PC-3 (cell line): ENCODE data around the gene CMAS. TPM values are rescaled to one million over a fixed set of nuclear protein-coding genes. Genes with fewer than 3 reads are reported as not detected.
A peak's percentile ranks its signal among the peaks of the same experiment; 100 is the strongest.

Experiments
- ATAC-seq: fragments of 200-7000 bp; cut with Tn5 transposase; 2 replicates; pipeline ENCODE4 v1.9.1; 2020; ENCODE audit warnings: mild to moderate bottlenecking, moderate library complexity
- BruUV-seq: library from RNA; stranded (reverse); fragments of 400-500 nt; replicated peaks from 2 replicates; lab custom pipeline; 2021; lab: Mats Ljungman, UMichigan
- CTCF ChIA-PET: fragments of 300-600 bp; sonication (Branson Sonifier 250); formaldehyde crosslinking; loops from one replicate; lab custom pipeline; 2022; ENCODE audit warnings: antibody characterized with exemption; lab: Charles Lee
- POLR2A ChIA-PET: fragments of 300-600 bp; sonication (Branson Sonifier 250); formaldehyde crosslinking; loops from one replicate; lab custom pipeline; 2022; ENCODE audit warnings: antibody characterized with exemption; ENCODE audit not compliant: unreplicated experiment; lab: Charles Lee
- DNase-seq: peaks from one replicate; pipeline ENCODE4 v3.0.0-alpha.2; 2015
- H2AFZ ChIP-seq: fragments of 300-600 bp; sonication (generic); 2 replicates; pipeline ENCODE4 v1.6.0; 2016; ENCODE audit warnings: antibody characterized with exemption, low read length
- H3F3A ChIP-seq: fragments of 300-600 bp; sonication (generic); one replicate; pipeline ENCODE4 v1.6.0; 2017; ENCODE audit warnings: antibody characterized with exemption, low read length, control low read depth, mild to moderate bottlenecking; ENCODE audit not compliant: unreplicated experiment
- H3K27ac ChIP-seq: fragments of 300-600 bp; sonication (generic); 2 replicates; pipeline ENCODE4 v1.5.1; 2016; ENCODE audit warnings: mild to moderate bottlenecking, low read length
- H3K27me3 ChIP-seq: fragments of 300-600 bp; sonication (generic); 2 replicates; pipeline ENCODE4 v1.6.1; 2016; ENCODE audit warnings: low read length, mixed read lengths
- H3K36me3 ChIP-seq: fragments of 300-600 bp; sonication (generic); 2 replicates; pipeline ENCODE4 v1.6.1; 2016; ENCODE audit warnings: low read depth, mixed run types, low read length, mixed read lengths
- H3K4me1 ChIP-seq: fragments of 300-600 bp; sonication (generic); 2 replicates; pipeline ENCODE4 v1.5.1; 2016; ENCODE audit warnings: low read length; ENCODE audit not compliant: insufficient read depth
- H3K4me2 ChIP-seq: fragments of 300-600 bp; sonication (generic); 2 replicates; pipeline ENCODE4 v1.6.0; 2016; ENCODE audit warnings: low read length
- H3K4me3 ChIP-seq: fragments of 300-600 bp; sonication (generic); 2 replicates; pipeline ENCODE4 v1.5.1; 2016; ENCODE audit warnings: mild to moderate bottlenecking, low read length, mixed read lengths
- H3K79me2 ChIP-seq: fragments of 300-600 bp; sonication (generic); 2 replicates; pipeline ENCODE4 v1.6.1; 2017; ENCODE audit warnings: low read length, mixed read lengths
- H3K9ac ChIP-seq: fragments of 300-600 bp; sonication (generic); 2 replicates; pipeline ENCODE4 v1.6.0; 2016; ENCODE audit warnings: mild to moderate bottlenecking, low read length
- H3K9me2 ChIP-seq: fragments of 300-600 bp; sonication (generic); replicated peaks from 2 replicates; pipeline ENCODE4 v1.6.1; 2016; ENCODE audit warnings: mixed run types, low read length, mixed read lengths
- H3K9me3 ChIP-seq: fragments of 300-600 bp; sonication (generic); 2 replicates; pipeline ENCODE4 v1.6.1; 2016; ENCODE audit warnings: low read length, mixed read lengths
- H4K20me1 ChIP-seq: fragments of 300-600 bp; sonication (generic); 2 replicates; pipeline ENCODE4 v1.6.1; 2016; ENCODE audit warnings: low read length, mixed read lengths
- CTCF ChIP-seq: fragments of 300-600 bp; sonication (generic); conservative IDR thresholded peaks from 2 replicates; pipeline ENCODE4 v1.5.1; 2017; ENCODE audit warnings: antibody characterized with exemption, low read depth, mild to moderate bottlenecking, low read length
- EZH2 ChIP-seq: fragments of 300-600 bp; sonication (generic); IDR thresholded peaks from one replicate; pipeline ENCODE4 v1.6.1; 2017; ENCODE audit warnings: antibody characterized with exemption, mild to moderate bottlenecking, low read length; ENCODE audit not compliant: unreplicated experiment
- EZH2phosphoT487 ChIP-seq: fragments of 300-600 bp; sonication (generic); IDR thresholded peaks from 2 replicates; pipeline ENCODE4 v1.6.1; 2018; ENCODE audit warnings: mild to moderate bottlenecking, antibody characterized with exemption, low read length, borderline replicate concordance
- intact Hi-C: fragments of 100-400 bp; cut with micrococcal nuclease; formaldehyde crosslinking; loops from 2 replicates; pipeline ENCODE4 v1.9.0; 2023
- total RNA-seq: library from RNA; depleted of rRNA; stranded (reverse); fragments of >200 nt; gene quantifications from 2 replicates; pipeline ENCODE4 v1.2.3, GENCODE V29; 2014

The CMAS gene
- total RNA-seq, 1 experiment from 2014 or later = 25.0 TPM

DNA sequence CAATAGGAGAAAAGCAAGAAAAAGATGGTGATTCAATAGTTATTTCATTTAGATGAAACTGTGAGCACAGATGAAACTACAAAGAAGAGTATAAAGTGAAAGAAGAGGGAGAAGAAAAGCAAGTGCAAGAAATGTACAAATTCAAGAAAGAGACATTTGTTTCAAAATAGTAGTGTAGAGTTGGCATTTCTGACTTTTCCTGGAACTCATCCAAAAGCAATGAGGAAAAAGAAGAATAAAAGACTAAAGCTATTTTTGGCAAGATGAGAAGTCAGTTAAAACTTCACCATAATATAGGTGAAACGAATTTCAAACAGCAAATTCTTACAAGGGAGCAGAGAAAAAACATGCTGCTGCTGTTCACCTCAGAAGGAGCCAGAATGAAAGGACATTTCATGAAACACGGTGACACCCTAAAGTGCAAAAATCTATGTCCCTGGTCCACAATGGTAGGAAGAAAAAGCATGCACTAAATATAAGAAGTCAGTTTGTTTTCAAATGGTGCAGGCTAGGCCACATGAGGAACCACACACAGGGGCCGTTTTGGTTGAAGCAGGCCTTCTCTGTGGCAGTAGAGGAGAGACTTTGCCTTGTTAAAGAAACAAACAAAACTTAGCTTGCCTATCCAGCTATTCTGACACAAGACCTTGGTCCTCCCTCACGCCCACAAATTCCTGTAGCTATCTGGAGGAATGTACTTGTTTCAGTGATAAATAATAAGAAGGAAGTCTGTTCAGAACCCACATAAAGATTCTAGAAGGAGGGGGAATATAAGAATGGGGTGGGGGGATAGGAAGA is 11.1 kb upstream of the CMAS start:
- Histone ChIP-seq H2AFZ (no peak overlapping the region), H3K4me1 (no peaks in the 10 kb centered on the region), H3K79me2 (no peaks in the 10 kb centered on the region), H3K4me2 (no peak overlapping the region), H3K4me3 (no peak overlapping the region), H3K36me3 (no peaks in the 10 kb centered on the region), H3K9me3 (no peaks in the 10 kb centered on the region), H3K9me2 (no peaks in the 10 kb centered on the region), H3K9ac (no peak overlapping the region), H3K27ac (no peak overlapping the region), H3K27me3 (no peaks in the 10 kb centered on the region), H3F3A (no peaks in the 10 kb centered on the region), H4K20me1 (no peaks in the 10 kb centered on the region)
- ChIA-PET POLR2A (no interaction called here), CTCF (no interaction called here)
- no peak for DNase-seq
- ATAC-seq = no peak
- intact Hi-C loops = no loop called here
- TF ChIP-seq EZH2phosphoT487 (no peak), CTCF (no peak)
- no TSS peak for BruUV-seq

GRCh38 chr12:22037947-22038346 is 8.1 kb upstream of the CMAS start:
- H3K27me3 ChIP-seq = no peaks in the 10 kb centered on the region
- H3K4me1 ChIP-seq = peaks cover 11% of the 10 kb centered on the region
- no peak overlapping the region for H2AFZ ChIP-seq
- no peak overlapping the region for H3K9ac ChIP-seq
- no peaks in the 10 kb centered on the region for H3K36me3 ChIP-seq
- H3K79me2 ChIP-seq = no peaks in the 10 kb centered on the region
- H3K4me3 ChIP-seq = no peak overlapping the region
- H3K9me3 ChIP-seq = no peaks in the 10 kb centered on the region
- H4K20me1 ChIP-seq = no peaks in the 10 kb centered on the region
- TF ChIP-seq EZH2phosphoT487 (no peak), CTCF (no peak), EZH2 (no peak)
- BruUV-seq = no TSS peak
- no peak overlapping the region for H3K27ac ChIP-seq
- ChIA-PET POLR2A (no interaction called here), CTCF (no interaction called here)
- H3K9me2 ChIP-seq = no peaks in the 10 kb centered on the region
- DNase-seq (peak; percentile 46), ATAC-seq (no peak)
- intact Hi-C loops = no loop called here
- no peak overlapping the region for H3K4me2 ChIP-seq
- peaks cover under 1% of the 10 kb centered on the region for H3F3A ChIP-seq

DNA sequence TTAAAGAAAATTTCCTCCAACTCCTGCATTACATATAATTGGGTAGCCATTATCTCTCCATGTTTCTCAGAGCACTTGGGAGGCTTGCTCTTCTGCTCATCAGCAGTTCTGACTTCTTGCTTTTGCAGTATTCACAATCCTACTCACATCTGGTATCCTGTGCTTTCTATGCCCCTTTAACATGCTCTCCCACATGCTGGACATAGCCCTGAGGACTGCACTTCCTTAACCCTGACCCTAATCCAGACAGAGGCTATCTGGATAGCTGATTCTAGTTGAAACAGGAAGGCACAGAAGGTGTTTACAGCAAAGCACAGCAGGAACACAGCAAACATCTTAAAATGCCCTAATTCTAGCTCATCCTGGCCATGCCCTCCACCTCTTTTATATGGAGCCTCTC is 7.3 kb upstream of the CMAS start:
- no peak overlapping the region for H3K27ac ChIP-seq

More for the DNA sequence above, 7.3 kb upstream of the CMAS start:
- DNase-seq (no peak), ATAC-seq (no peak)
- intact Hi-C loops = no loop called here
- CTCF ChIA-PET = no interaction called here
- H3K4me1 ChIP-seq = peaks cover 17% of the 10 kb centered on the region
- no peaks in the 10 kb centered on the region for H3K9me2 ChIP-seq
- H3K4me3 ChIP-seq = no peak overlapping the region
- no peaks in the 10 kb centered on the region for H3K27me3 ChIP-seq
- H2AFZ ChIP-seq = no peak overlapping the region
- no TSS peak for BruUV-seq
- H4K20me1 ChIP-seq = no peaks in the 10 kb centered on the region
- H3K9ac ChIP-seq = no peak overlapping the region
- no peaks in the 10 kb centered on the region for H3K36me3 ChIP-seq
- H3K9me3 ChIP-seq = no peaks in the 10 kb centered on the region
- H3K4me2 ChIP-seq = no peak overlapping the region
- POLR2A ChIA-PET = no interaction called here
- peaks cover 8% of the 10 kb centered on the region for H3F3A ChIP-seq
- TF ChIP-seq EZH2phosphoT487 (no peak), EZH2 (no peak), CTCF (no peak)
- H3K79me2 ChIP-seq = no peaks in the 10 kb centered on the region
